NCI-H748 treated with DMSO at 0.1 percent for 48 hours (cell line): ENCODE data around the gene FAM210A.
"Not testable (repeated sequence)": the region's sequence is repeated elsewhere in the genome, so short reads cannot be mapped to it uniquely, and the experiment has no call there.

ENCODE experiments used
- DNase-seq: peaks from one replicate; lab custom pipeline; 2025; lab: John Stamatoyannopoulos, UW

The FAM210A gene, protein sequence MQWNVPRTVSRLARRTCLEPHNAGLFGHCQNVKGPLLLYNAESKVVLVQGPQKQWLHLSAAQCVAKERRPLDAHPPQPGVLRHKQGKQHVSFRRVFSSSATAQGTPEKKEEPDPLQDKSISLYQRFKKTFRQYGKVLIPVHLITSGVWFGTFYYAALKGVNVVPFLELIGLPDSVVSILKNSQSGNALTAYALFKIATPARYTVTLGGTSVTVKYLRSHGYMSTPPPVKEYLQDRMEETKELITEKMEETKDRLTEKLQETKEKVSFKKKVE

DNA sequence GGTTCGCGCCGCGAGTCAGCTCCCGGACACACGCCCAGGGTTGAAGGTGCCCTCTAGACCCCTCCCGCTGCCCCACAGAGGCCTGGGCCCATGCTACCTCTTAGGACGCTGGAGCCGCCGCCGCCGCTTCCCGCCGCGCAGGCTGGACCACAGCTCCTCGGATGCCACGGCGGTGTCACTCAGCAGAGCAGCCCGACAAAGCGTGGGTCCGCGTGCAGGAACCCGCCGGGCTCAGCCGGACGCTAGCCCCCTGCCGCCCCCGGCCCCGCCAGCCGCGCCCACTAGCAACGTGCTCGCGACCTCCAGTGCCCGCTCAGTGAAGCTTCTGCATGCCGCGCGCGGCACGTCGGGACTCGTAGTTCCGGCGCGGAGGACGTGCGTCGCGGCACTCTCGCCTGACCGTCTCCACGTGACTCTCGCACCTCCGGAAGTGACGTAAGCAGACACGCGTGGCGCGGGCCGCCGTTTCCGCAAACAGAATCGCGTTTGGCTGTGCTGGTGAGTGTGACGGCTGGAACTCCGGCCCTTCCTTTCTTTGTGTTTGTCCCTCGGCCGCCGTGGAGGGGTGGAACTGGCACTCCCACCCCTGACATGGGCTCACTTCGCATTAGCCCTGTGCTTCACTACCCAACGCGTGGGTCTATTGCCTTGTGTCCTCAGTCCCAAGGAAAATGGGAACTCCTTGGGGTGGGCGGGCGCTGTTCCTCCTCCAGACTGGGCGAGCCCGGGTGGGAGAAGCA is at the start of gene FAM210A, which contains the start of gene RNMT:
FAM210A (minus strand) TSS at position 327 of the 740 bp plus-strand sequence. CDS start 44,481 bp downstream, outside the sequence.
RNMT (plus strand) TSS at position 442 of the 740 bp plus-strand sequence. CDS start 4,845 bp downstream, outside the sequence.
- DNase-seq, result peak; percentile 89

DNA sequence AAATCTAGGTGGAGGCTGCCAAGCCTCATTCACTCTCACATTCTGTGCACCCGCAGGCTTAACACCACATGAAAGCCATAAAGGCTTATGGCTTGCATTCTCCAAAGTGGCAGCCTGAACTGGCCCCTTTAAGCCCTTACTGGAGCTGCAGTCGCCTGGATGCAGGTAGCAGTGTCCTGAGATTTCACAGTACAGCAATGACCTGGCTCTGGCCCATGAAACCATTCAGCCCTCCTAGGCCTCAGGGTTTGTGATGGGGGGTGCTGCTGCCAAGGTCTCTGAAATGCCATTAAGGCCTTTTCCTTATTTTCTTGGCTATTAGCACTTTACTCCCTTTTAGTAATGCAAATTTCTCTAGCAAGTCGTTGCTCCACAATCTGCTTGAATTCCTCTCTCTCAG is 48.7 kb upstream of the FAM210A start:
- no peak for DNase-seq

DNA sequence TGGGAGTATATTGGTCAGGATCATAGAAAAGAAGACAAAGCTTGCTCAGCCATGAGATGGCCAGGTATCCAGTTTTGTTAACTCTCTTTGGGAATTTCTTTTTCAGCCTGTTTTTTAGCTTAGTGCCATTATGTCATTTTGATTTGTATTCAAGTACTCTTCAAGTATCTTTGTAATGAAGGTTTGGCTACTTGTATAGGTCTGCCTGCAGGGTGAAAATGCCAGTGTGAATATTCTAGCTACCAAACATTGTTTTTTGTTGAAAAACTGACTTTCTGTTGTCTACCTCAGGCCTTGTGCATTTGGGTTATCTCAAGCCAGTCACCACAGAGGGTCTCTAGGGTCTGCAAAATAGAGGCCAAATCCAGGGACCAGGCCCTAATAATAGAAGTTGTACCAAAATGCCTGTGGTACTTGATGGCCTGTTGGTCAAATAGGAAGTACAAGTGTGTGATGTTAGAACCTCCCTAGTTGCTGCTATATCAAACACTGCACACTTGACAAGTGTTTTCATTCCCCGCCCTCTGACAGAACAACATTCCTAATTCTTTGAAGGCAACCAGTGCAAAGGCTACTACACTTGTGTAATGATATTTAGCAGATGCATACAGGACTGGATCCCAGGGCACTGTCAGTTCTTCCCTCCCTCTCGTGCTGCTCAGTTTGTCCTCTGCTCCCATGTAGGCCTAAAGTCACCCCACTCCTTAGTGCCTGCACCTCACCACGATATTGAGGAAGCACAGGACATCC is 36.5 kb upstream of the FAM210A start:
- DNase-seq, result no peak

DNA sequence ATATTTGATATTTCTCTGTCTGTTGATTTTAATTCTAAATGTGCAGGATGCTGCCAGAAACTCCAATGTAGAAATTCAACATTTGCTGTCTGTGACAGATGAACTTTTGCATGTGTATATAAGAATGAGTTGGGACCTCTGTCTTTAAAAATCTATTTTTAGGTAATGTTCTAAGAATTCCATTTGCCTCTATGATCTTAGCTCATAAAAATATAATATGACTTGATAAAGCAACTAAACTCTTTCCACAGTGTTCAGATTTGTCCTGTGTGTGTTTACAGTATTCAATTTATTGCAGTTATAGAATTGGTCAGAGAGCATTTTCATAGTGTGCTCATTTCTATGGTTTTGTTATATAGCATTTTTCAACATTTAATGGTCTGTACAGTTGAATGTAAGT is 33.7 kb upstream of the FAM210A start:
- DNase-seq, result no peak

DNA sequence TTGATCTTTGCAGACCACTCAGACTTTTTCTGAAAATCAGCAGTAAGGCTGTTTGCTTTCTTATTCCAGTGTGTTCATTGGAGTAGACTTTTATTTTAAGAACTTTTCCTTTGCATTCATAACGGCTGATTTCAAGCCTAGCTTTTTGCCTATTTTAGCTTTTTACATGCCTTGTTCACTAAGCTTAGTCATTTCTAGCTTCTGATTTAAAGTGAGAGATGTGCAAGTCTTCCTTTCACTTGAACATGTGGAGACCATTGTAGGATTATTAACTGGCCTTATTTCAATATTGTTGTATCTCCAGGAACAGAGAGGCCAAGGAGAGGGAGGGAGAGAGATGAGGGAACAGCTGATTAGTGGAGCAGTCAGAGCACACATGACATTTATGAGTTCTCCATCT is 32.3 kb upstream of the FAM210A start:
- no peak for DNase-seq

DNA sequence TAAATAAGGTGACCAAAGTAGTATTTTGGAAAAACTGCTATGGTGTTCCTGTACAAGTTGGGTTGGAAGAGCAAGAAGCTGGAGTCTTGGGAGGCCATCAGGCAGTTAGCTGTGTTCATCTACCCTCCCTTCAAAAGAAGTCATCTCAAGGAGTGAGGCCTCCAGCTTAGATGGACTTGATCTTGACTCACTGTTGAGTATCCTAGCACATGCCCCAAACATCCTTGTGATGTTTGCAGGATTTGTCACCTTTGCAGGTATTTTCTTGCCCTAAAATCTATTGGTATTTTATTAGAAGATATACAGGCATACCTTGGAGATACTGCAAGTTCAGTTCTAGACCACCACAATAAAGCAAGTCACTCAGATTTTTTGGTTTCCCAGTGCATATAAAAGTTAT is 30.3 kb upstream of the FAM210A start:
- no peak for DNase-seq

DNA sequence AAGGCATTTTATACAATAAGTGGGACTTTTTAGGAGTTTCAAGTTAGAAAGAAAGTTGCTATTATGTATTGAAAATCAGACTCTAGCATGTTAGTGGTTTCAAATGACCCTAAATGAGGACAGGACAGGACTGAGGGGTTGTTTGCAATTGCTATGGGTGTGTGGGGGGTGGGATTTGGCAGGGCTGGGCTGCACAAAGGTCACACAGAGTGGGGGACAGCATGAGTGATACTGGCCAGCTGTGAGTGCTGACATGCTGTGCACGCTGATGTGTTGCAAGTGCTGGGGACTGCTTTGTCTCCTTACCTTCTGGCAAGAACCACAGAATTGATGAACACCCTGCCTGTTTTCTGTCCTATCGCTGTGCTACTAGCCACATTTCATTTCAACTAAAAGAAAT is 29.9 kb upstream of the FAM210A start:
- DNase-seq, result no peak

DNA sequence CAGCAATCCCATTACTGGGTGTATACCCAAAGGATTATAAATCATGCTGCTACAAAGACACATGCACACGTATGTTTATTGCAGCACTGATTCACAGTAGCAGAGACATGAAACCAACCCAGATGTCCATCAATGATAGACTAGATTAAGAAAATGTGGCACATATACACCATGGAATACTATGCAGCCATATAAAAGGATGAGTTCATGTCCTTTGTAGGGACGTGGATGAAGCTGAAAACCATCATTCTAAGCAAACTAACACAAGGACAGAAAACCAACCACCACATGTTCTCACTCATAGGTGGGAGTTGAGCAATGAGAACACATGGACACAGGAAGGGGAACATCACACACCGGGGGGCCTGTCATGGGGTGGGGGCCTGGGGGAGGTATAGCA is 25.2 kb upstream of the FAM210A start:
- not testable (repeated sequence) for DNase-seq

DNA sequence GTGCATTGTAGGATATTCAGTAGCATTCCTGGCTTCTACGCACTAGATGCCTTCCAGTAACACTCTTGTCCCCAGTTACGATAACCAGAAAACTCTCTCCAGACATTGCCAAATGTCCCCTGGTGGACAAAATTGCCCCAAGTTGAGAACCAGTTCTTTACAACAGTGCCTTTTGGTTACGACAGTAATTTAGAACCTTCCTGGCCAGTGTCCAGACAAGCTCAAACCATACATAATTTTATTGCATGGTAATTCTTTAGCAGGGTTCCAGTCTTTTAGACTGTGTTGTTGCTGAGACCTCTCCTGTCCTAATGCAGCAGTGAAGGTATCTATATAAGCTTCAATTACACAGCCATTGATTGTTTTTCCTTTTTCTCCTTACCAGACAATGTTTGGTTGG is 20.3 kb upstream of the FAM210A start:
- no peak for DNase-seq

DNA sequence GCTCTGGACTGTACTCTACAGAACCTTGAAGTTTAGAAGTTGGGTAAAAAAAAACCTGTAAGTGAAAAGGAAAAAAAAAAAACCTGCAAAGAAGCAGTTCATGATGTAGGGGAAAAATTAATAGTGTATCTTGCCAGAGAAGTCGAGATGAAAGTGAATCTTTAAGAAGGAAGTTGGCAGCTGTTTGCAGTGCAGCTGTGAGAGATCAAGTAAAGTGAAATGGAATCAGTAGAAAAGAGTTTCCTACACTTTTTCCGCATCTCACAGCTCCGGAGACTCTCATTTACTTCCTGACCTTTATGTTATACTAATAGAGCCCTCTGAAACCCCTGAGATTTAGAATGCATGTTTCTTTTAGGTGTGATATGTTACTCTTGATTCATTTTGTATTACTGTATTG is 19.3 kb upstream of the FAM210A start:
- no peak for DNase-seq

DNA sequence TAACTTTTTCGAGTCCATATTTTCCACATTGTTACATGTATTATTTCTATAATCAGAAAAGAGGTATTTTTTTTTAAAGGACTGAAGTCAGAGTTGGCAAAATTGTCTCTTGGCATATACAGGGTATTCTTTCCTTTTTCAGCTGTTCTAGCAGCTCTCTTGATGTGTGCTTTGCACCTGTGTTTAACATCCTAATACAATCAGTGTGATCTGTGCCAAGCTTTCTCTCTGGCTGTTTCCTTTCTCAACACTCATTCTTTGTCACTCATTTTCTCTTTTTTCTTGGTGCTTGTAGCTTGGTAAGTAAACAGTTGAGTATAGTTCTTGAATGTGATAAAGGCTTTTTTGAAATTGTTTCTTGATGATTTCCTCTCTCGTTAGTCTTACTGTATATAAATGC is 9.3 kb upstream of the FAM210A start:
- DNase-seq, result no peak

DNA sequence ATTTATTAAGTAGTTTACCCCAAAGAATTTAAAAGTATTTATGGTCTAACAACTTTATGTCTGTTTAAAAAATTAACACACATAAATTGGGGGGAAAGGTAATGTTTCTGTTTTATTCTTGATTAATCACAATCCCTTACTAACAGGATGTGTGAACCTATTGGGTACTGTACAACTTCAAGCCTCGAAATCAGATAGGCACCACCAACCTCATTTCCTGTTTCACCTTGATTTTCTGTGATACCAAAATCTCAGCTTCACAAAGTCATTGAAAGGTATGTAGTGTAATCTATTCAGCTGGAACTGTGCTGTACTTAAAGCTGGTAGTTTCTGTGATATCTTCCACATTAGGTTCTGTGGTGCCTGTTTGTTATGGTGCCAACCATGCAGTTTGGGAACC is 4.1 kb upstream of the FAM210A start:
- DNase-seq, result no peak

DNA sequence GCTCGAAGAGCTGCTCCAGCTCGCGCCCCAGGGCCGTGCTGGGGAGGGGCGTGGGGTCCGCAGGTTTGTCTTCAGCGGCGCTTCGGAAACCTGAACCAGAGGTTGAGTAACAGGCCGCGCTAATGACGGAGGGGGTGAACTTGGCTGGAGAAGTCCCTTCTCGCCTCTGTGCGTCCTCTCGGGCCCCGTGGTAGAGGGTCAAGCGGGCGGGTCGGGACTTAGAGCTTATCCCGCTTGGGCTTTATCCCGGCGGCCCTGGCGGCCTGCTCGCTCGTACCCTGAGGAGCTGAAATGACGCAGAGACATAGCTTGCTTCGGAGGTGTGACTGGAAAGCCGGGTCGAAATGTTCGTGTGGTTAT is 594 bp upstream of the FAM210A start:
- DNase-seq, result peak; percentile 25

DNA sequence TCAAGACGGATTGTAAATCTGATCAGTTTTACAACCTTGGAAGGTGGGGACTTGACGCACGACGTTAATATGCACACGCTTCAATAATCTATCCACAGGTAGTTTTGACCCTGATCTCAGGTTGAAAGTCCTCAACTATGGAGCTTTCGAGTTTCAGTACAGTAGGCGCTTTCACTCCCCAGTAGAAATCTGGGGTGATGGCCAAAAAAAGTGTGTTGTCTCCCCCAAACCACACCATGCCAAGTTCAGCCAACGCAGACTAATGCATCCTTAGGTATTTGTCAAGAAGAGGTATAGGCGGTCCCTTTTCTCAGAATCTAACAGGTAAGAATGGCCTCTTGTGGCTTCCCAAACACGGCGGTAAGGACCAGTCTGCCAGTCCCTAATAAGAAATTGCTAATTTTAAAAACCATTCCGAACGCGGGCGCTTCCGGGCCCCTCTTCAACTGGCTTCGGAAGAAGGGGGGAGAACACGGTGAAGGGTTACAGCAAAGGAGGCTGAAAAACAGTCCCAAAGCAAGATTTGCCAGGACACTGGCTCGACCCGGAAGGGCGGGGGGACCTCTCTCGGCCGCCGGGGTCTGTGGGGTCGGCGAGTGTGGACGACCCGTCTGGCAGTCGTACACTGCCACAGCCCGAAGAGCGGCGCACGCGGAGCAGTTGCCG is 659 bp downstream of the FAM210A start:
- DNase-seq, result no peak

DNA sequence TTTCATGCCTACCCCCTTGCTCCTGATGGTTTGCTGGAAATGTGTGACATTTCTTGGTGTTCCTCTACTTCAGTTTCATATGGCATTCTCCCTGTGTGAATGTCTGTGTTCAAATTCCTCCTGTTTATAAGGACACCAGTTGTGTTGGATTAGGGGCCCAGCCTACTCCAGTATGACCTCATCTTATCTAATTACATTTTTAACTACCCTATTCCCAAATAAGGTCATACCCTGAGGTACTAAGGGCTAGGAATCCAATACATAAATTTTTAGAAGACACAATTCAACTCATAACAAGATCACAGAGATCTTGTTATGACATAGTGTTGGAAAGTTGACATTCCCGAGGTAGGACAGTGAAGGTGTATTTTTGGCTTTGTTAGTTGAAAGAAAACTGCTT is 5.5 kb downstream of the FAM210A start:
- no peak for DNase-seq

DNA sequence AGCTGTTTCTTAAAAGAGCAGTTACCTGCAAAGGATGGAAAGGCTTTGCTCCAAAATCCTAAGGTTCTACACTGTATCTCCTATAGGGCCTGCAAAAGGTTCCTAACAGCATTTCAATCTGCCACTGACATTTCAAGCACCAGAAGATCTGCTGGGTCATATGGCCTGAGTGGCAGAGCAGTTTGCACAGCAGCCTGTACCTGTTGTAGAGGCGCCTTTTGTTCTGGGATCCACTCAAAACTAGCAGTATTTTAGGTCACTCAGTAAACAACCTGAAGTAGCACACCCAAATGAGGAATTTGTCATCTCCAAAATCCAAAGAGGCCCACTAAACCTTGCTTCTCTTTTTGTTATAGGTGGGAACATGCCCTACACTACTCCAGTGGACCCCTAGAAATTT is 6.2 kb downstream of the FAM210A start:
- no peak for DNase-seq

DNA sequence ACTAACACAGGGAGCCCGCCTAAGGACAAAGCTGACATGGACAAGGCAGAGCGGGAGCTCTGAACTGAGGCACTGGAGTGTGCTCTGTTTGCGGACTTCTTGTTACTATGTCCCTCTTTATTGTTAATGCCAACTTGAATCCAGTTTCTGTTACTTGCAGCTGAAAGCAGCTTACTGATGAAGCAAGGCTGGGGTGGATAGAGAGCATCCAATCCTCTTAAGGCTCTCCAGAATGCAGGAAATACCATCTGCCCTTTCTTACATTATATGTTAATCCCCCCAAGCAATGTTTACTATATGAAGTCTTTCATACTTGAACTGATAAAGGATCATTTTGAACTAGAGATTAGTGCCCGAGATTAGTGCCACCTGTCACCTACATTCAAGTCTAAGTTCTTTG is 9.4 kb downstream of the FAM210A start:
- no peak for DNase-seq

DNA sequence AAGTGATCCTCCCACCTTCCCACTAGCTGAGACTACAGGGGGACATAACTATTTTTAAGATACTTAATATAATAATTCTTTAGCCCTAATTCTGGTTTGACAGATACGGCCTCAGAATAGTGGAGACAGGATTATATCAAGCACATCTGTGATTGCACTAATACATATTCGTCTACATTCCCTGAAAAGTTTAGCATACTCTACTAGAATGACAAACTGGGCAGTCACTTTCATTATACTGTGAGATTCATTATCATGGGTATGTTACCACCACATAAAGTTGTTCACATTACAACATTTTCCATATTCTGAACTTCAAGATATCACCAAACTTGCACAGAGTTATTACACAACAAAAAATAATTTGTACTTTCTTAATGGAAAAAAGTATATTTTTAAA is 11.0 kb downstream of the FAM210A start:
- DNase-seq, result no peak

DNA sequence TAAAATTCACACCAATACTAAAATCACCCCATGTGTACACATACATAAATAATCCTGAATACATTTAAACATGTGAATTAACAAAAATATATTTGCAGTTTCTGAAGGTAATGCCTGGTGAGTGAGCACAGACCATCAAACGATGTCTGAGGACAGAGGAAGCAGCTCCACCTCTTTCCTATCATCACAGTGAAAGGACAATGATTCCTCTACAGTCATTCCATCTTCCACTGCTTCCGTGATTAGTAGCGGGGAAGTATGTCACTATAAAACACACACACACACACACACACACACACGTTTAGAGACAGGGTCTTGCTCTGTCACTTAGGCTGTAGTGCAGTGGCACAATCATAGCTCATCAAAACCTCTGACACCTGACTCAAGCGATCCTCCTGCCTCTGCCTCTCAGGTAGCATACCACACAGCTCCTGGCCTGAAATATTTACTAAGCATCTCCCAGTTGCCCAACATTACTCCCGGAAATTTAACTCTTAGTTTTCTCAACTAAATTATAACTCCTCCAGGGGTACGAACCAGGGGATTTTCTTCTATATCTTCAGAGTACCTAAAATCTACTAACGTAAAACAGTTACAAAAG is 12.8 kb downstream of the FAM210A start:
- no peak for DNase-seq

DNA sequence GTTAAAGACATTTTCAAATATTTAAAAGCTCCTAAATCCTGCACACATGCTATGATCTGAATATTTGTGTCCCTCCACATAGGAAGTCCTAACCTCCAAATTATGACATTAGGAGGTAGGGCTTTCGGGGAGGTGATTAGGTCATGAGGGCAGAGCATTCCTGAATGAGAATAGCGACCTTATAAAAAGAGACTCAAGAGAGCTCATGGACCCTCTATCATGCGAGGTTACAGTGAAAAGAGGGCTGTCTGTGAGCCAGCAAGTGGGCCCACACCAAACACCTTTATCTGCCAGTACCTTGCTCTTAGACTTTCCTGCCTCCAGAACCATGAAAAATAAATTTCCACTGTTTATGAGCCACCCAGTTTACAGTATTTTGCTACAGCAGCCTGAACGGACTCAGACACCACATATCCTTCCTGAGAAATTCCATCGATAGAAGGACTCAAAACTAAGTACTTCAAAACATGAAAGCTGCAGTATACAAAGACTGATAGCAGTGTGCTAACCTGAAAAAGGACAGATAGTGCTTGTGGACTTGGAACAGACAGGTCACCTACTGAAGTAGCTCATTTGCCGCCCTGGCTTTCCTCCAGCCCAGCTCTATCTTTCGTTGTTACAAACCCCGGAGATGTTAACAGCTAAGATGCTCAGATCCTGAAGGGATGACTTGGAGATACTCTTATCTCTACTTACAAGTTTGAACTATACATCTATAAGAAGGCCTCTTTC is 13.8 kb downstream of the FAM210A start:
- DNase-seq, result no peak

DNA sequence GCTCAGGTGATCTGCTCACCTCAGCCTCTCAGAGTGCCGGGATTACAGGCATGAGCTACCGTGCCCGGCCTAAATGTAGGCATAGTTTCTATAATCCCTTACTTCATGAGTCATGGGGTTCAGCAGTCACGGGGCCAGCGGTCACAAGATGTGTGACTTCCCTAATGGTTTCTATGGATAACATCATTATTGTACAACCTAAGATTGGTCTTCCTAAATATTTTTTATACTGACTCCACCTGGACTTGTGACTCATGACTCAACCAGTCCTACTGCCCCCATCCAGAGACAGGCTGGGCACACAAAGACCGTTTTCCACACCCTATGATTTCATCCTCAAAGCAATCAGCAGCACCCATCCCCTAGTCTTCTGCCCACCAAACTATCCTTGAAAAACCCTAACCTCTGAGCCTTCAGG is 15.9 kb downstream of the FAM210A start:
- DNase-seq, result no peak
